ENCODE data around the gene HSPBAP1. TPM values are rescaled to one million over a fixed set of nuclear protein-coding genes. Genes with fewer than 3 reads are reported as not detected.
"Not testable (repeated sequence)": the region's sequence is repeated elsewhere in the genome, so short reads cannot be mapped to it uniquely, and the experiment has no call there.

Gene HSPBAP1
- total RNA-seq, 4 donors from 2014 or later, result 12.4 to 17.3 (median 15.8) TPM

GRCh38 chr3:122745369-122746021 is 48.1 kb downstream of the HSPBAP1 start:
- no peak for DNase-seq
- Histone ChIP-seq H3K9me3 (no peaks in the 10 kb centered on the region), H3K4me3 (replicated peaks in 1 of 3) (no peak overlapping the region), H3K27me3 (no peaks in the 10 kb centered on the region), H3K4me1 (no peaks in the 10 kb centered on the region), H3K27ac (no peak overlapping the region), H3K36me3 (peaks cover 2 to 6% of the 10 kb centered on the region in 2 donors)
- intact Hi-C loops (cut with DNase I), result no loop called here
- no peak for TF ChIP-seq CTCF (IDR thresholded peaks at IDR 0.05)
- no peak for TF ChIP-seq POLR2A (IDR thresholded peaks at IDR 0.05)
- 93 to 97% methylated on average over 4 of the region's 4 CpGs for WGBS, 2 donors

- DNase-seq, result no peak
- Histone ChIP-seq H3K36me3 (peaks cover 9 to 15% of the 10 kb centered on the region in 2 donors), H3K4me1 (no peaks in the 10 kb centered on the region), H3K27me3 (no peaks in the 10 kb centered on the region), H3K4me3 (replicated peaks in 1 of 3) (no peak overlapping the region), H3K27ac (no peak overlapping the region), H3K9me3 (no peaks in the 10 kb centered on the region)
- intact Hi-C loops (cut with DNase I), result no loop called here
- TF ChIP-seq CTCF (IDR thresholded peaks at IDR 0.05) (no peak), POLR2A (IDR thresholded peaks at IDR 0.05) (no peak)
- WGBS, 2 donors, result 91 to 99% methylated on average over 4 of the region's 4 CpGs
Observed at GRCh38 chr3:122743581-122744120, 50.0 kb downstream of the HSPBAP1 start.

- Histone ChIP-seq H3K4me3 (replicated peaks in 1 of 3) (no peak overlapping the region), H3K27me3 (no peaks in the 10 kb centered on the region), H3K9me3 (no peaks in the 10 kb centered on the region), H3K36me3 (peaks cover 9 to 15% of the 10 kb centered on the region in 2 donors), H3K4me1 (no peaks in the 10 kb centered on the region), H3K27ac (no peak overlapping the region)
- no peak for DNase-seq
- intact Hi-C loops (cut with DNase I), result no loop called here
- TF ChIP-seq POLR2A (IDR thresholded peaks at IDR 0.05) (no peak), CTCF (IDR thresholded peaks at IDR 0.05) (no peak)
Observed at GRCh38 chr3:122742234-122742633, 51.4 kb downstream of the HSPBAP1 start.

GRCh38 chr3:122739172-122739571 is 54.5 kb downstream of the HSPBAP1 start:
- Histone ChIP-seq H3K9me3 (no peaks in the 10 kb centered on the region), H3K27ac (no peak overlapping the region), H3K27me3 (no peaks in the 10 kb centered on the region), H3K4me3 (replicated peaks in 1 of 3) (no peak overlapping the region), H3K4me1 (no peaks in the 10 kb centered on the region), H3K36me3 (peaks cover 9 to 15% of the 10 kb centered on the region in 2 donors)
- intact Hi-C loops (cut with DNase I), result no loop called here
- 81 to 90% methylated on average over 3 of the region's 3 CpGs for WGBS, 2 donors
- TF ChIP-seq CTCF (IDR thresholded peaks at IDR 0.05) (no peak), POLR2A (IDR thresholded peaks at IDR 0.05) (no peak)
- no peak for DNase-seq

- H3K4me1 ChIP-seq; intact Hi-C loops (cut with DNase I); H3K27me3 ChIP-seq; H3K9me3 ChIP-seq; DNase-seq; H3K36me3 ChIP-seq; H3K4me3 ChIP-seq (replicated peaks in 1 of 3); H3K27ac ChIP-seq: not testable (repeated sequence)
- 92 to 94% methylated on average over 17 to 21 of the region's 22 CpGs for WGBS, 2 donors
Observed at GRCh38 chr3:122732682-122733525, 60.7 kb downstream of the HSPBAP1 start.
